ENCODE results near the gene DMKN.
A peak's percentile ranks its signal among the peaks of the same experiment; 100 is the strongest.

DNA sequence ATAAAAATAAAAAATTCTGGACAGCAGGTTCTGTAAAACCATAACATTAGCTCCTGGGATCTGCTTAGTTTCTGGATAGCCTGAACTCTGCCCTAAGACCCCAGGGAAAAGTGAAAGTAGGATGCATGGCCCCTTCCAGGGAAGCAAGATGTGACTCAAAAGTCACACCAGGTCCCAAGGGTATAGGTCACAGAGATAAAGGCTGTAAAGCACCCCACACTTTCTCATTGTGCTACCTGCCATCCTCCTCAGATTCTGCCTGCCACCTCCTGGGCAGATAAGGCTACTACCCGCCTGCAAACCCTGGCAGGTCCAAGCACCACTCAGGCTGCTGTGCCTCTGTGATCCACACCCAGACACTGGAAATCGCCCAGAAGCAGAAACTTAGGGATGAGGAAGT, 44.8 kb downstream of the DMKN start:
- TF ChIP-seq, protein P1, sequence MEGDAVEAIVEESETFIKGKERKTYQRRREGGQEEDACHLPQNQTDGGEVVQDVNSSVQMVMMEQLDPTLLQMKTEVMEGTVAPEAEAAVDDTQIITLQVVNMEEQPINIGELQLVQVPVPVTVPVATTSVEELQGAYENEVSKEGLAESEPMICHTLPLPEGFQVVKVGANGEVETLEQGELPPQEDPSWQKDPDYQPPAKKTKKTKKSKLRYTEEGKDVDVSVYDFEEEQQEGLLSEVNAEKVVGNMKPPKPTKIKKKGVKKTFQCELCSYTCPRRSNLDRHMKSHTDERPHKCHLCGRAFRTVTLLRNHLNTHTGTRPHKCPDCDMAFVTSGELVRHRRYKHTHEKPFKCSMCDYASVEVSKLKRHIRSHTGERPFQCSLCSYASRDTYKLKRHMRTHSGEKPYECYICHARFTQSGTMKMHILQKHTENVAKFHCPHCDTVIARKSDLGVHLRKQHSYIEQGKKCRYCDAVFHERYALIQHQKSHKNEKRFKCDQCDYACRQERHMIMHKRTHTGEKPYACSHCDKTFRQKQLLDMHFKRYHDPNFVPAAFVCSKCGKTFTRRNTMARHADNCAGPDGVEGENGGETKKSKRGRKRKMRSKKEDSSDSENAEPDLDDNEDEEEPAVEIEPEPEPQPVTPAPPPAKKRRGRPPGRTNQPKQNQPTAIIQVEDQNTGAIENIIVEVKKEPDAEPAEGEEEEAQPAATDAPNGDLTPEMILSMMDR (IDR thresholded peaks at IDR 0.05): peak; percentile 84
- no peak for TF ChIP-seq TCF7L2 (IDR thresholded peaks at IDR 0.05; ENCODE audit: low read depth, low read length)
- no peak for TF ChIP-seq SIN3A (IDR thresholded peaks at IDR 0.05; ENCODE audit: borderline replicate concordance, insufficient read depth, low read depth, low read length)
- TF ChIP-seq POLR2AphosphoS5 (IDR thresholded peaks at IDR 0.05; ENCODE audit: low read depth, low read length): no peak

Measured in Panc1 (cell line).